WERI-Rb-1 (cell line): ENCODE data around the gene TRIM36.

Experiments used
- DNase-seq: peaks from one replicate; pipeline ENCODE4 v3.0.0-alpha.2; 2020
- H3K27ac ChIP-seq: fragments of 250-450 bp; sonication (Bioruptor Pico); 2 replicates; pipeline ENCODE4 v1.5.1; 2020; ENCODE audit warnings: mild to moderate bottlenecking, moderate library complexity
- H3K27me3 ChIP-seq: fragments of 250-450 bp; sonication (Bioruptor Pico); 2 replicates; pipeline ENCODE4 v1.5.1; 2021; ENCODE audit warnings: mild to moderate bottlenecking, low read depth, moderate library complexity; ENCODE audit not compliant: insufficient read depth, severe bottlenecking
- H3K36me3 ChIP-seq: fragments of 250-450 bp; sonication (Bioruptor Pico); 2 replicates; pipeline ENCODE4 v1.5.1; 2020; ENCODE audit warnings: mild to moderate bottlenecking, moderate library complexity
- H3K4me3 ChIP-seq: 2 replicates; pipeline ENCODE4 v1.5.1; 2011; ENCODE audit warnings: low read depth, mild to moderate bottlenecking, control low read depth, low read length
- H3K9me3 ChIP-seq: fragments of 250-450 bp; sonication (Bioruptor Pico); 2 replicates; pipeline ENCODE4 v1.5.1; 2021; ENCODE audit warnings: mild to moderate bottlenecking, moderate library complexity; ENCODE audit not compliant: severe bottlenecking
- TF ChIP-seq, protein P1 (sequence below): IDR thresholded peaks from 2 replicates; pipeline ENCODE4 v1.5.1; 2011; ENCODE audit warnings: low read depth, mild to moderate bottlenecking, control low read depth, inconsistent platforms, low read length

The TRIM36 gene

DNA sequence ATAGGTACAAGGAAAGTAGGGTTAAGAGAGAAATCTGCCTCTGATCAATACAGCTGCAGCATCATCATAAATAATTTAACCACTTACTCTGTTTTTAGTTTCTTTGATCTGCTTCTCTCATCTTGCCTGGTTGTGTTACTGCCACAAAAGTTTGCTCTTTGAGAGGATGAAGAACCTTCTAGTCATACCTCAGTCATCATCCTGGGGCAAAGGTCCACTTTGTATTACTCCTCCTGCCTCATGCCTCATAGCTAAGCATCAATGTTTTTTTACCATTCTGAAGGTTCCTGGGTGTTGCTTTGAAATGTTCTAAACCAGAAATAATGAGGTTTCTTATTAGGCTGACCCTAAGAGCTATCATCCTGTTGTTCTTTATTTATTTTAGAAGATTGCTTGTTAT, 17.1 kb upstream of the TRIM36 start:
- Histone ChIP-seq H3K36me3 (no peaks in the 10 kb centered on the region), H3K27me3 (no peaks in the 10 kb centered on the region), H3K9me3 (no peaks in the 10 kb centered on the region), H3K4me3 (no peak overlapping the region), H3K27ac (no peak overlapping the region)
- DNase-seq: no peak
- TF ChIP-seq, protein P1, sequence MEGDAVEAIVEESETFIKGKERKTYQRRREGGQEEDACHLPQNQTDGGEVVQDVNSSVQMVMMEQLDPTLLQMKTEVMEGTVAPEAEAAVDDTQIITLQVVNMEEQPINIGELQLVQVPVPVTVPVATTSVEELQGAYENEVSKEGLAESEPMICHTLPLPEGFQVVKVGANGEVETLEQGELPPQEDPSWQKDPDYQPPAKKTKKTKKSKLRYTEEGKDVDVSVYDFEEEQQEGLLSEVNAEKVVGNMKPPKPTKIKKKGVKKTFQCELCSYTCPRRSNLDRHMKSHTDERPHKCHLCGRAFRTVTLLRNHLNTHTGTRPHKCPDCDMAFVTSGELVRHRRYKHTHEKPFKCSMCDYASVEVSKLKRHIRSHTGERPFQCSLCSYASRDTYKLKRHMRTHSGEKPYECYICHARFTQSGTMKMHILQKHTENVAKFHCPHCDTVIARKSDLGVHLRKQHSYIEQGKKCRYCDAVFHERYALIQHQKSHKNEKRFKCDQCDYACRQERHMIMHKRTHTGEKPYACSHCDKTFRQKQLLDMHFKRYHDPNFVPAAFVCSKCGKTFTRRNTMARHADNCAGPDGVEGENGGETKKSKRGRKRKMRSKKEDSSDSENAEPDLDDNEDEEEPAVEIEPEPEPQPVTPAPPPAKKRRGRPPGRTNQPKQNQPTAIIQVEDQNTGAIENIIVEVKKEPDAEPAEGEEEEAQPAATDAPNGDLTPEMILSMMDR: no peak

DNA sequence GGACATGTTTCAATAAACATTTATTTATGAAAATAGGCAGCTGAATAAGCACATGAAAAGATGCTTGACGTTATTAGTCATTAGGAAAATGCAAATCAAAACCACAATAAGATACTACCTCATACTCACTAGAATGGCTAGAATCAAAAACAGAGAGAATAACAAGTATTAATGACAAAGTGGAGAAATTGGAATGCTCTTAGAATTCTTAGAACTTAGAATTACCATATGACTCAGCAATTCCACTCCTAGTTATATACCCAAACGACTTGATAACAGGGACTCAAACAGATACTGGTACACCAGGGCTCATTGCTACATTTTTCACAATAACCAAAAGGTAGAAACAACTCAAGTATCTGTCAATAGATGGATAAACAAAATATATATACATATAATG, 15.1 kb upstream of the TRIM36 start:
- no peak overlapping the region for H3K4me3 ChIP-seq
- H3K27me3 ChIP-seq: no peaks in the 10 kb centered on the region
- no peak overlapping the region for H3K27ac ChIP-seq
- H3K9me3 ChIP-seq: peaks cover under 1% of the 10 kb centered on the region
- TF ChIP-seq, protein P1: no peak
- DNase-seq: no peak
- no peaks in the 10 kb centered on the region for H3K36me3 ChIP-seq

DNA sequence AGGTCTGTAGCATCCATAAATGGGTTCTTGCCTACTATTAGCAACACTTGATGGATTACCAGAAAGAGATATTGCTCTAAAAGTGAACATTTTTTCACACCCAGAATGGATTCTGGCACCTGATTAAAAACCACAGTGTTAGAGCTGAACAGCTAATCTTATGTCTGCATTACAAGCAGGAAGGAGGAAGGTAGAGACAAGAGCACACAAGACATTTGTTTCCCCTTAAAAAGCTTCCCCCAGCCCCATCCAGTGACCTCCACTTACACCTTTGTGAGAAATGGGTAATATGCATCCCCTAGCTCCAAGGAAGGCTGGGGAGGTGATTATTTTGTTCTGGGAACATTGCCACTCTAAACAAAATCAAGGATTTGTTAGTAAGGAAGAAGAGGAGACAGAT, 12.0 kb upstream of the TRIM36 start:
- H3K9me3 ChIP-seq: peaks cover 4% of the 10 kb centered on the region
- no peak for DNase-seq
- H3K36me3 ChIP-seq: no peaks in the 10 kb centered on the region
- no peak overlapping the region for H3K27ac ChIP-seq
- TF ChIP-seq, protein P1: no peak
- H3K4me3 ChIP-seq: no peak overlapping the region
- no peaks in the 10 kb centered on the region for H3K27me3 ChIP-seq

DNA sequence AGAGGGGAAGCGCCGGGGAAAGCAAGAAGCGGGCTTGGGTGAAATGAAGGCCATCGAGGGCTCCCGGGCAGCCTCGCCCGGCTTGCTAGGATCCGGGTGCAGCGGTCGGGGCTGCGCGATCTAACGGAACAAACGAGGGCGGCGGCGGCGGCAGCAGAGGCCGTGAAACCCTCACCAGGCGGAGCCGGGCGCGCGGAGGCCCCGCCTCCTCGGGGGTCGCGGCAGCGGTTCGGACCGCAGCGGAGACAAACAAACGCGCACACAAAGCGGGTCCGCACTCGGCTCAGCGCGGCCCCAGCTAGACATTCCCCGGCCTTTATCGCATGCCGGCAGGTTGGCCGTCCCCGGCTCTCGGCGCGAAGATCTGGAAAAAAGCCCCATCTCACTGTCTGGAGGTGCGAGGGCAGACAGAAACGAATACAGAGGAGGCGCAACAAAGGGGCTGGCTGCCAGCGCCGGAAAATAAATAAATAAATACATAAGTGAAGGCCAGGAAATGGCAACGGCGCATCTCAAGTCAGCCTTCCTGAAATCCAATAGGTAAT, 10.5 kb upstream of the TRIM36 start:
- no peak for DNase-seq
- H3K27ac ChIP-seq: no peak overlapping the region
- TF ChIP-seq, protein P1: no peak
- H3K36me3 ChIP-seq: no peaks in the 10 kb centered on the region
- H3K4me3 ChIP-seq: peak overlapping the region; percentile 36
- peaks cover 4% of the 10 kb centered on the region for H3K9me3 ChIP-seq
- H3K27me3 ChIP-seq: no peaks in the 10 kb centered on the region

DNA sequence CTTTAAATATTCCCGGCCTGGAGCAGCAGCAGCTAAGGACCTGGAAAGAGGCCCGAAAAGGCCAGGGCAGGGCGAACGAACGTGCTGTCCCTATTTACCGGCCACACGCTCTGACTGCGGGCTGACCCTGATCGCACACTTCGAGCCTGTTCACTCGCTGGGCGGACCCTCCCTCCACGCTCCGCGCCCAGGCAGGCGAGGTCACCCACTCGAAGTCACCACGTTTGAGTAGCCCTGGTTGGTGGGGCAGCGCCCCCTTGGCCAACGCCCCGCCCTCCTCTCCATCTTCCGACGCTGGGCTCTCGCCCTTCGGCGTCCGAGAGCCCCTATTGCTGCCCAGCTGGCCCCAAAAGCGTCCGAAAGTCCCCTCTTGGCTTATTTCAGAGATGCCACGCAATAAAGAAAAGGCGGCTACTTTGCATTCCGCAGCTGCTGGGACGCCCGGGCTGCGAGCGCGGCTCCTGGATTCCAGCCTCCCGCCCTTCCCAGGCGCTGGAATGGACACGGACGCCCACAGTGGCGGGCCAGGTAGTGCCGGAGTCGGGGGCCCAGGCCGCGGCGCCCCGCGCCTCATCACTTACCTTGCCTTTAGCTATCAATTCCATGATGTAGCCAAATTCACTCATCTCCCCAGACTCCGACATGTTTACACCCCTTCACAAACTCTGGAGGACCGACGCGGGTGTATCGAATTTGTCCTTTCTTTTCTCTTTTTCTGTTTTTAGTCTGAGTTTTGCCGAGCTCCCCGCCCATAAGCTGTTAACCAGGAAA, 9.9 kb upstream of the TRIM36 start:
- no peak for DNase-seq
- no peaks in the 10 kb centered on the region for H3K27me3 ChIP-seq
- H3K9me3 ChIP-seq: peaks cover 4% of the 10 kb centered on the region
- H3K27ac ChIP-seq: no peak overlapping the region
- TF ChIP-seq, protein P1: no peak
- H3K36me3 ChIP-seq: no peaks in the 10 kb centered on the region
- peak overlapping the region; percentile 36 for H3K4me3 ChIP-seq
